ENCODE measurements around the gene PCCA.

GRCh38 chr13:100392709-100393630 is 304.1 kb downstream of the PCCA start:
- TF ChIP-seq CTCF (IDR thresholded peaks at IDR 0.05; ENCODE audit: borderline replicate concordance, extremely low read depth, low read length, poor library complexity, severe bottlenecking) = no peak
- TF ChIP-seq EZH2 (IDR thresholded peaks at IDR 0.05; ENCODE audit: borderline replicate concordance, low read depth, low read length, severe bottlenecking) = no peak

All from DND-41 (cell line).